GM12864 (cell line): ENCODE measurements around the gene CNTNAP2.

Source experiments
- DNase-seq: peaks from one replicate; pipeline ENCODE4 v3.0.0-alpha.2; 2011; ENCODE audit warnings: low read depth
- H3K4me3 ChIP-seq: 2 replicates; pipeline ENCODE4 v1.5.1; 2011; ENCODE audit warnings: mild to moderate bottlenecking, low read depth, low read length, control low read depth
- TF ChIP-seq, protein P1 (sequence below): IDR thresholded peaks from 2 replicates; pipeline ENCODE4 v1.5.1; 2011; ENCODE audit warnings: low read depth, mild to moderate bottlenecking, moderate library complexity, low read length, control low read depth, inconsistent platforms; ENCODE audit errors: missing control alignments

The CNTNAP2 gene

DNA sequence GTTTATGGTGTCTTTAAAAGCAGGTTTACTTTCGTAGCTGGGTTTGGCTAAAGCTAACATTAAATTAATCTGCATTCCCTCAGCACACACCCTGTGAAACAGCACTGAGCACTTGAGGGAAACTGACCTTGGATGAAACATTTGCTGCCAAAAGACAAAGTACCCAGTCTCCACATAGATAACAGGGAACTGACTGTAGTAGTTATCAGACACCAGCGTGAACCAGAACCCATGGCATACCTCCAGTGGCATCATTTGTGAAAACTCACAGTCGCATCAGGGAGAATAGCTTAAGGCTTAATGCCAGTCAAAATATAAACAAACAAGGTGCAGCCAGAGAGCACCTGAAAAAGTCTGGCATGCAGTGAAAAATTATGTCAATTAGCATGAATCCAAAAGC, 2116.2 kb downstream of the CNTNAP2 start:
- H3K4me3 ChIP-seq, result no peak overlapping the region
- no peak for DNase-seq
- TF ChIP-seq, protein P1, sequence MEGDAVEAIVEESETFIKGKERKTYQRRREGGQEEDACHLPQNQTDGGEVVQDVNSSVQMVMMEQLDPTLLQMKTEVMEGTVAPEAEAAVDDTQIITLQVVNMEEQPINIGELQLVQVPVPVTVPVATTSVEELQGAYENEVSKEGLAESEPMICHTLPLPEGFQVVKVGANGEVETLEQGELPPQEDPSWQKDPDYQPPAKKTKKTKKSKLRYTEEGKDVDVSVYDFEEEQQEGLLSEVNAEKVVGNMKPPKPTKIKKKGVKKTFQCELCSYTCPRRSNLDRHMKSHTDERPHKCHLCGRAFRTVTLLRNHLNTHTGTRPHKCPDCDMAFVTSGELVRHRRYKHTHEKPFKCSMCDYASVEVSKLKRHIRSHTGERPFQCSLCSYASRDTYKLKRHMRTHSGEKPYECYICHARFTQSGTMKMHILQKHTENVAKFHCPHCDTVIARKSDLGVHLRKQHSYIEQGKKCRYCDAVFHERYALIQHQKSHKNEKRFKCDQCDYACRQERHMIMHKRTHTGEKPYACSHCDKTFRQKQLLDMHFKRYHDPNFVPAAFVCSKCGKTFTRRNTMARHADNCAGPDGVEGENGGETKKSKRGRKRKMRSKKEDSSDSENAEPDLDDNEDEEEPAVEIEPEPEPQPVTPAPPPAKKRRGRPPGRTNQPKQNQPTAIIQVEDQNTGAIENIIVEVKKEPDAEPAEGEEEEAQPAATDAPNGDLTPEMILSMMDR, result no peak

GRCh38 chr7:148234715-148235114, 2118.1 kb downstream of the CNTNAP2 start:
- H3K4me3 ChIP-seq, result no peak overlapping the region
- TF ChIP-seq, protein P1, result no peak
- DNase-seq, result no peak

GRCh38 chr7:148238761-148239325, 2122.2 kb downstream of the CNTNAP2 start:
- TF ChIP-seq, protein P1, result no peak
- no peak for DNase-seq
- no peak overlapping the region for H3K4me3 ChIP-seq

- no peak overlapping the region for H3K4me3 ChIP-seq
- no peak for DNase-seq
- TF ChIP-seq, protein P1, result no peak
These were observed 2125.2 kb downstream of the CNTNAP2 start for GRCh38 chr7:148241700-148242293.

DNA sequence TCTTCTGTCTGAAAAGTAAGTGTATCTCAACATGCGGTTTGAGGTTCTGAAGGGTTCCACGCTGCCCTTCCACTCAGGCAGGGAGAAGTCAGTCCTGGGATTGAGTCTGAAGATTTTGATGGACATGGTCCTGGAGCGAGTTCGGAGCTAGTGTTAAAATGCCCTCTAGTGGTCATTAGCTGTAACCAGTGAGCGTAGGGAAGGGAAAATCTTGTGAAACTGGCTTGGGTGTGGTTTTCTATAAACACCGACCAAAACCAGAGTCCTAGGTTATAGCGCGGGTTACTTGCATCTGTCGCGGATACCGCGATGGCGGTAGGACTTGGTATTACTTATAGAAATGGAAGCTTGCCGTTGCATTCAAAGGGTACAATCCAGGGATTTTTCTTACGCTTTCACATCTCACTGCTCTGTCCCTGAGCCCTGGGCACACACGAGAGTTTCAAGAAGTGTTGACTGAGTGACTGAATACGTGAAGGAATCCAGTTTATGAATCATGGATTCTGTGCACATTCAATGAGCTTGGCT, 2125.8 kb downstream of the CNTNAP2 start:
- no peak overlapping the region for H3K4me3 ChIP-seq
- no peak for DNase-seq
- TF ChIP-seq, protein P1, result peak; percentile 86

DNA sequence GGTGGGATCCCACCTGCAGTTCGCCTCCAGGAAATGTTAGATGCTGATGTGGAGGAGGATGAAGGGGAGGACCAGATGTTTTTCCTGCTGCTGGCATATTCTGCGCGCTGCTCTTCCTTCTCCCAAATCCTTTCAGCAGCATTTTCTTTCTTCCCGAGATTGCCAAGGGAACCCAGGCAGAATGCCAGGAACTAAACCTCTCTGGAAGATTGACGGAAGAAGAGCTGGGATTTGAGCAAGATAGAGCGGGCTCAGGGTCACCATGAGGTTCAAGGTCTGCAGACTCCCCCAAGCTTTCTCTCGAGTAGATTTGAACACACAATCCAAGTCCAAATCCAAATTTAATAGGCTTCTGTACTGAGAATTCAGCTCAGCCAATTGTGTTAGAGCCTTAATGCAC, 2128.8 kb downstream of the CNTNAP2 start:
- no peak for DNase-seq
- TF ChIP-seq, protein P1, result no peak
- no peak overlapping the region for H3K4me3 ChIP-seq

- no peak overlapping the region for H3K4me3 ChIP-seq
- TF ChIP-seq, protein P1, result no peak
- DNase-seq, result peak; percentile 60
These were observed 2137.0 kb downstream of the CNTNAP2 start for GRCh38 chr7:148253629-148254028.
